Prostate gland (tissue), 2 donors: ENCODE data around the gene PPARA.

Experiments
- CTCF ChIP-seq, 4 experiments: fragments of 200-600 bp in 2 of 4; fragments of 450-650 bp in 2 of 4; sonication (generic) in 2 of 4; IDR thresholded peaks; 1 replicate in 3 of 4; 2 replicates in 1 of 4; pipeline ENCODE4 v1.5.1; 2016 to 2019; ENCODE audit warnings: antibody characterized with exemption in 4 of 4, mild to moderate bottlenecking in 2 of 4, moderate library complexity in 2 of 4
- POLR2A ChIP-seq: fragments of 450-650 bp; IDR thresholded peaks from one replicate; pipeline ENCODE4 v1.6.1; 2016; ENCODE audit warnings: antibody characterized with exemption, mild to moderate bottlenecking

DNA sequence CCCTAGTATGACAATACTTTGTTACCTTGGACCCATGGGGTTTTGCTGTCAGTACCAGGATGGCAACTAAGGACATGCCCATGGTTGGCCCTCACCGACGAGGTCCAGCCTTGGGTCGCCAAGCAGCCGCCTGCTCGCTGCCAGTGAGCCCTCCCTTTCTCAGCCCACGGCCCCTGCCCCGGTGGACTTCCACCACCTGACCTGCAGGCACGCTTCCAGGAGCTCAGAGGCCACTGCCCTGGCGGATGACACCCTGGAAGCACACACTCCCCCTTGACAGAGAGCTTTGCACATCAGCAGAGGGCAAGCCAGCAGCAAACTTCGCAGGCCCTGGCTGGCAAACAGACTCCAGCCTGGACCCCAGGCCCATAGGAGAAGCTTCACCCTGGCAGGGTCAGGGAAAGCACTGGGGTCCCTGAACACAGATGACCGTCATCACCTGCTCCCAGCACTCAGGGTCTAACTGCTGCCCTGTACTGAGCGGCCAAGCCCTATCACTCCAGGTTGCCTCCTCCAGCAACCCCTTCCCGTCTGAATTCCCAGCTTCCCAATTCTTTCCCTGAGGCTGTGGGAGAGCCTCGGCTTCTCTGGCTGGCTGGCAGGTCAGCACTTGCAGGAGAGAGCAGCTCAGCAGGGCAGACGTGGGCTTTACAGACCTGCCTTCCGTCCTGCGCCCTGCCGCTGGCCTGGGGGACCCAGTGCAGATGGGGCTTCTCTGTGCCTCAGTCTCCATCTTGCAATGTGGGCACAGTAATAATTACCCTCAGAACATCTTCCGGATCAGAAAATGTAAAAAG is 2.7 kb upstream of the PPARA start:
- no peak for TF ChIP-seq CTCF (IDR thresholded peaks at IDR 0.05)
- TF ChIP-seq POLR2A = no peak
